VCaP (cell line): Measurements from ENCODE around the gene LGALS13.

Source experiments
- H3K27ac ChIP-seq: fragments of 450-650 bp; 2 replicates; pipeline ENCODE4 v1.5.1; 2017
- CTCF ChIP-seq: fragments of 450-650 bp; conservative IDR thresholded peaks from 2 replicates; pipeline ENCODE4 v1.5.1; 2017; ENCODE audit warnings: mild to moderate bottlenecking, moderate library complexity

Gene LGALS13

DNA sequence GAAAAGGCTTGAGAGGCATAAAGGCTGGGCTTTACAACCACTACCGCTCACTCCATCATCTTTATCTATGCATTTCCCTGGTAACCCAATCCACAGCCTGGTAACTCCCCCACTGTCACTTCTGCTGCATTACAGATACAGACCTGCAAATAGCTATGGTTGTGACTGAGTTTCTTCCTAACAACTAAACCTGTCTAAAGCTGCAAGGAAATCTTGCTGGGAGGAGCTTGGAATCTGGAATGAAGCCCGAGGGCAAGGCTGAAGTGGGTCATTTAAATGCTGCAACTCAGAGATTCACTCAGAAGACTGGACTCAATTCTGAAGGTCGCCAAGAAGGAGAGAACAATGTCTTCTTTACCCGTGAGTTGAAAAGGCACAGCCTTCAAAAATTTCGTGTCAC lies at the start of gene LGALS13:
TSS of gene LGALS13 (plus strand) at position 301 of the 400 bp plus-strand sequence. CDS start at position 346, 45 bp downstream.
- TF ChIP-seq CTCF = no peak
- no peak within 1 kb of the TSS for H3K27ac ChIP-seq

DNA sequence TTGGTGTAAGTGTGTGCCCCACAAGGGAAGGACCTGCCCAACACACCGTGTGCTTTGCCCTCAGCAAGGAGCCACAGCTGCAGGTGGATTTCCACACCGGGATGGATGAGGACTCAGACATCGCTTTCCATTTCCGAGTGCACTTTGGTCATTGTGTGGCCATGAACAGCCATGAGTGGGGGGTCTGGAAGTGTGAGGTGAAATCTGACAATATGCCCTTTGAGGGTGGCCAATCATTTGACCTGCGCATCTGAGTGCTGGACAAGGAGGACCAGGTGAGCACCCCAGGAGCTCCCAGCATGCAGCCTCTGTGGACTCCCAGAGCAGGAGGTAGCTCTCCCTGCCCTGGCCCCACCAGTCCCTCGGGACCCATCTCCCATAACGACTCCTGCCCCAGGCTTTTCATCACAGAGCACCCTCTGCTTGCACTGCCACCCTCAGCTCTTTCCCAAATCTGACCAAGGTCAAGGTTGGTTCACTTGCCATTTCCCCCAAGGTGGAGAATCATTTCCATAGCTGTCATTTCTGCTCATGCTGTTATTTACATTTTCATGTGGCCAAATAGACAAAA lies 49.2 kb upstream of the LGALS13 start:
- H3K27ac ChIP-seq = no peak overlapping the region
- TF ChIP-seq CTCF = no peak

DNA sequence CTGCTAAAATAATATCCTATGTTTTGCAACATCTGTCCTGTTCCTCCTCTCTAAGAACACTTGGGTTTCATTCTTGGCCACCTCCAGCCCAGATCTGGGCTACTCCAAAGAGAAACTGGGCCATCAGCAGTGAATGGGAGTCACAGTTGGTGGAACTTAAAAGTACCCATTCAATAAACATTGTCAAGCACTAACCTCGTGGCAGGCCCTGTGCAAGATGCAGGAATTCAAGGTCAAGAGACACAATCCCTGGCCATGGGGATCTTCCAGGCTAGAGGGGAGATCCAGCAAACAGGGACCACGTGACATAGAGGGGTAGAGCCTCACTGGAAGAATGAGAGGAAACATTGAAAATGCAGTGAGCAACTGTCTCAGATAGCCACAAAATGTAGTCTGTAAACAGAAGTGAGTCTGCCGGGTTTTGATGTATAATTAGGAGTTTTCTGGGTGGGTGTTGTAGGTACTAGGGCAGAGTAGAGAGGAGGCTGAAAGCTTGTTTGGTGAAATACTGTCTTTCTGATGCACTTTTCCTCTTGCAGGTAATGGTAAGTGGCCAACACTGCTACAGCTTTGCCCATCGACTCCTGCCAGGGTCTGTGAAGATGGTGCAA lies 47.5 kb upstream of the LGALS13 start:
- H3K27ac ChIP-seq = no peak overlapping the region
- no peak for TF ChIP-seq CTCF

DNA sequence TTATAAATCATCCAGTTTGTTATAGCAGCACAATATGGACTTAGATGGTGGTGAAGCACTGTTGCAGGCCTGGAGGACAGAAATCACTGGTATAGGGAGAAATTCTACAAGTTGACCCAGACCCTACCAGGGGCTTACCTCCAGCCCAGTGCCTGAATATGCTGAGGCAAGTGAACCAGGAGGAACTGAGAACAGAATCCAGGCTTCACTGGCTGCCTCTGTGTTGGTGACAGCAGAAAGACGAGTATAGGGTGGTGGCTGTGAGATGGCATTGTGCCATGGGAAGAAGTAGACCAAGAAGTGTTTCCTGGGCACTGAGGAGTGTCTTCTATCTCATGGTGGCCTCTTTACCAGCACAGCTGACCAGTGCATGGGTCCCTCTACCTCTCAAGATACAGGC lies 46.4 kb upstream of the LGALS13 start:
- no peak for TF ChIP-seq CTCF
- no peak overlapping the region for H3K27ac ChIP-seq

DNA sequence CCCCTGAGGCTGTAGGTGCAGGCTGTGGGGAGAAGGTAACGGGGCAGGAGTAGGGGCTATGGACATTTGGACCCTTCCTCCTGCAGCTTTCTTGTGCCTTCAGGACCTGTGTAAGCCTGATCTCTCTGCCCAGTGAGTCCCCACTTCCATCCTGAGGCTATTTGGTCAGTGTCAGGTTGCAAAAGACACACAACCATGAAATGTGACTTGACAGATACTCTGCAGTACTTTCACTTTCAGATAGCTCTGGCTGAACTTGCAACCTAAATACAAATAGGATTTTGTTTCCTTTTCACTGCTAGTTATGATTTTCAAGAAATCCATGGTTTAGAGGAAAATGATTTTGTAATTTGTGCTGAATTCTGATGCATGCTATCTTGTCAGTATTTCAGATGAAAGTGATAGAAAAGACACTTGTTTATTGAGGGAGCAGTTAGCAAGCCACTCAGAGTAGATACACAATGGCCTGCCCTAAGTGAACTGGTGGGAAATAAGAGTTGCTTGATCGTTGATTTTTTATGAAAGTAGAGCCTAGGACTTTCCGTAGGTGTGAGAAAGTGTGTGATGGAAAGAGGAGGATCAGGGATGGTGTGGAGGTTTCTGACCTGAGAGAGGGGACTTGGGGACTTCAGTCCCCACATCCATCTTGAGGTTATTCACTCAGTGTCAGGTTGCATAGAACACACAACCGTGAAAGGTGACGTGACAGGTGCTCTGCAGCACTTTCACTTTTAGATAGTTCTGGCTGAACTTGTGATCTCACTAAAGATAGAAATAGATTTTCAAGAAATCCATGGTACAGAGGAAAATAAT lies 44.3 kb upstream of the LGALS13 start:
- no peak for TF ChIP-seq CTCF
- H3K27ac ChIP-seq = peak overlapping the region; percentile 57

DNA sequence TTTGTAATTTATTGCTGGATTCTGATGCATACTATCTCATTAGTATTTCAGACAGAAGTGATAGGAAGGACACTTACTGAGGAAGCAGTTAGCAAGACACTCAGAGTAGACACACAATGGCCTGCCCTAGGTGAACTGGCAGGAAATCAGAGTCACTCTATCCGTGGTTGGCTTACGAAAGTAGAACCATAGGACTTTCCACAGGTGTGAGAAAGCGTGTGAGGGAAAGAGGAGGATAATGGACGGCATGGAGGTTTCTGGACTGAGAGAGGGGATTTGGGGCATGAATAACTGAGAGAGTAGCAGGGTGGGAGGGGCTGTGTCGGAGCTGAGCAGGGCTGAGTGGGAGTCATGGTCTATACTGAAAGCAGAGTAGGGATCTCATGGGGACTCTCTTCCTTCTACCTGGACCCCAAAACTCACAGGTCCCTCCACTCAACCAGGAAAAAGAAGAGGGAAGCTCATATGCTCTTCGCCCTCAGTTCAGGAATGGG lies 43.7 kb upstream of the LGALS13 start:
- peak overlapping the region; percentile 57 for H3K27ac ChIP-seq
- TF ChIP-seq CTCF = no peak

- H3K27ac ChIP-seq = no peak overlapping the region
- no peak for TF ChIP-seq CTCF
Measured at GRCh38 chr19:39563408-39563807, 38.9 kb upstream of the LGALS13 start.
